Vagina (tissue), 2 donors: ENCODE measurements around the gene CIBAR2.

Source experiments
- CTCF ChIP-seq, 3 experiments: fragments of 450-650 bp in 2 of 3; fragments of 200-600 bp in 1 of 3; sonication (generic) in 1 of 3; IDR thresholded peaks; one replicate each; pipeline ENCODE4 v1.5.1; 2017 to 2019; ENCODE audit warnings: antibody characterized with exemption in 3 of 3, mild to moderate bottlenecking in 2 of 3, moderate library complexity in 2 of 3
- POLR2A ChIP-seq, 2 donors: fragments of 450-650 bp; IDR thresholded peaks; one replicate each; pipeline ENCODE4 v1.6.1; 2017; ENCODE audit warnings: antibody characterized with exemption in 2 of 2, mild to moderate bottlenecking in 2 of 2, moderate library complexity in 2 of 2
- POLR2AphosphoS5 ChIP-seq, 2 donors: sonication (generic); formaldehyde crosslinking; IDR thresholded peaks; one replicate each; pipeline ENCODE4 v1.9.0; 2017; ENCODE audit warnings: antibody characterized with exemption in 2 of 2, mild to moderate bottlenecking in 2 of 2, low read depth in 1 of 2; ENCODE audit not compliant: insufficient read depth in 1 of 2

- TF ChIP-seq CTCF (IDR thresholded peaks at IDR 0.05) (no peak), POLR2AphosphoS5 (IDR thresholded peaks at IDR 0.05; ENCODE audit: insufficient read depth in 1 of 2, low read depth in 1 of 2) (no peak), POLR2A (IDR thresholded peaks at IDR 0.05) (no peak)
These were observed 37.5 kb upstream of the CIBAR2 start for GRCh38 chr16:85149776-85150175.
